Hematopoietic multipotent progenitor cell treated with erythropoietin and hydrocortisone succinate and interleukin-3 and kit ligand, for 15 days (in vitro differentiated cells): ENCODE results near the gene MLYCD.

Experiments
- DNase-seq: peaks from one replicate; pipeline ENCODE4 v3.0.0-alpha.2; 2015; ENCODE audit warnings: low spot score

MLYCD gene

GRCh38 chr16:83956336-83957289, 57.7 kb downstream of the MLYCD start:
- peak; percentile 71 for DNase-seq

GRCh38 chr16:83957296-83957855, 58.5 kb downstream of the MLYCD start:
- no peak for DNase-seq

DNA sequence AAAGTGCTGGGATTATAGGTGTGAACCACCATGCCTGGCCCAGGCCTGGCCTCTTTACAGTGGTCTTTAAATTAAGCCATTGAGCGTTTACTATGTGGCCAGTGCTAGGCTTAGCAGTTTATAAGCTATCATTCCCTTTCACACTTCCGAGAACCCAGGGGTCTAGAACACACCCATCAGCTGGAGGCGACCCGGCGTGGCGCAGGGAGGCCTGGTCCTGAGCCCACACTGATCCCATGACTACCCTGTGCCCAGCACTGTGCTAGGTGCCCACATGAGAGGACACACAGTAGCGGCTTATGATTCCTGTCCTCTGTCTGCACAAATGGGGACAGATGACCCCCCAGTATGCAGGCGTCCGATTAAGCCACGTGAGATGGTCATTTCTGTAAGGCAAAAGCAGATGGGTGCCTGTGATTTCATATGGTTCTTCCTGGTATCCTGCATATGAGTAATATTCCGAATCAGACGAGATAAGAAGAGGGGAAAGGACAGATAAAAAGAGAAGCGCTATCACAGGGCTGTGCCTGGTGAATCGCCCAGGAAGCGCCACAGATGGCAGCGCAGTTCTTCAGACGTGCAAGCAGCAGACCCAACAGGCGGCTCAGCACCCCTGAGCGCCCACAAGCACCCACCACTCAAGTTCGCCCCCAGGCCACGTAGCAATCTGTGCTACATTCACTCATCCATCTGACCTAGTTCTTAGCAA, 59.4 kb downstream of the MLYCD start:
- DNase-seq = no peak

- no peak for DNase-seq
These were observed 60.1 kb downstream of the MLYCD start for GRCh38 chr16:83958846-83959565.

GRCh38 chr16:83959656-83960434, 60.9 kb downstream of the MLYCD start:
- DNase-seq = no peak

DNA sequence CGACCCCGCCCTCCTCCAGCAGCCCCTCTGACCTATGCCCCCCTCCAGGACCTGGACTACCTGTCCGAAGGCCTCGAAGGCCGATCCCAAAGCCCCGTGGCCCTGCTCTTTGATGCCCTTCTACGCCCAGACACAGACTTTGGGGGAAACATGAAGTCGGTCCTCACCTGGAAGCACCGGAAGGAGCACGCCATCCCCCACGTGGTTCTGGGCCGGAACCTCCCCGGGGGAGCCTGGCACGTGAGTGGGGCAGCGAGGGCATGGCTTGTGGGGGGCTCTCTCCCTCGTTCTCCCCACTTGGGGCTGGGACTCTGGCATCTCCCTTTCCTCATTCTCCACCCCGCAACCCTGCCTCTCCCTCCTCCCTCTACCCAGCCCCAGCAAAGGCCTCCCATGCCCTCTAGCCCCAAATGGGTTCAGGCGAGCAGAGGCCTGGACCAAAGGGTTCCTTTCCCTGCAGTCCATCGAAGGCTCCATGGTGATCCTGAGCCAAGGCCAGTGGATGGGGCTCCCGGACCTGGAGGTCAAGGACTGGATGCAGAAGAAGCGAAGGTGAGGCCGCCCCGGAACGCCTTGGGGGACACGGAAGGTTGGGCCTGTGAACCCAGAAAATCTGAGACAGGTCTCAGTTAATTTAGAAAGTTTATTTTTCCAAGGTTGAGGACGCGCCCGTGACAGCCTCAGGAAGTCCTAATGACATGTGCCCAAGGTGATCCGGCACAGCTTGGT, 61.8 kb downstream of the MLYCD start:
- DNase-seq = no peak

GRCh38 chr16:83961591-83961990, 62.7 kb downstream of the MLYCD start:
- DNase-seq = no peak

DNA sequence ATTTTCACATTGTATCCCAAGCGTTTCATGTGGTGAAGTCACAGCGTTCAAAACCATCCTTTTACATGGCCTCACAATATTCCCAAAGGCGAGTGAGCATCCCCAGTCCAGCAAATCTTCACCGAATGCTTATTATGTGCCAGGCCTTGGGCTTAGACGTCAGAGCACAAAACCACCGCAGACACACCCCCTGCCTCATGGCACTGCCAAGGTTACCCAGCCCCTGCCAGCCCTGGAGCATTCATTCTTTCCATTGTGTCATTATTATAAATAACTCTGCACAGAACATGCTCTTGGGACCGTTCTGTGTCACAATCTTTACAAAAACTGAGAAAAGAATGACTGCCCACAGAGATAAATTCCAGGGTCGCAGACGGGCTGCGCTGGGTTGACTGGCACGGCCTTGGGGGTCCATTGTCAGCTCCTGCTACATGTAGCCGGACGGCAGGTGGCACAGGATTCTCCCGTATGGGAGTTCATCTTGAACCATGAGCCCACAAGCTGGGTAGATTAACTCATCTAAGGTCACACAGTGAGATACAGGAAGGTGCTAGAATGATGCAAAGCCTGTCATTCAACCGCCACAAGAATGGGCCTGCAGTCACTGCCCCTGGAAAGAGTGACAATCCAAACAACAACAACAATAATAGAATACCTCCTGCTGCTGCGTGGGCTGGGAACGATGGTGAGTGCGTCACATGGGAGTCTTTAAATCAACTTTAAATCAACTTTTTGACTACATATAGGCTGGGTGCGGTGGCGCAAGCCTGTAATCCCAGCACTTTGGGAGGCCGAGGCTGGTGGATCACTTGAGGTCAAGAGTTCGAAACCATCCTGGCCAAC, 64.6 kb downstream of the MLYCD start:
- no peak for DNase-seq

GRCh38 chr16:83964684-83965443, 65.9 kb downstream of the MLYCD start:
- DNase-seq = no peak

GRCh38 chr16:83965444-83966152, 66.7 kb downstream of the MLYCD start:
- no peak for DNase-seq

DNA sequence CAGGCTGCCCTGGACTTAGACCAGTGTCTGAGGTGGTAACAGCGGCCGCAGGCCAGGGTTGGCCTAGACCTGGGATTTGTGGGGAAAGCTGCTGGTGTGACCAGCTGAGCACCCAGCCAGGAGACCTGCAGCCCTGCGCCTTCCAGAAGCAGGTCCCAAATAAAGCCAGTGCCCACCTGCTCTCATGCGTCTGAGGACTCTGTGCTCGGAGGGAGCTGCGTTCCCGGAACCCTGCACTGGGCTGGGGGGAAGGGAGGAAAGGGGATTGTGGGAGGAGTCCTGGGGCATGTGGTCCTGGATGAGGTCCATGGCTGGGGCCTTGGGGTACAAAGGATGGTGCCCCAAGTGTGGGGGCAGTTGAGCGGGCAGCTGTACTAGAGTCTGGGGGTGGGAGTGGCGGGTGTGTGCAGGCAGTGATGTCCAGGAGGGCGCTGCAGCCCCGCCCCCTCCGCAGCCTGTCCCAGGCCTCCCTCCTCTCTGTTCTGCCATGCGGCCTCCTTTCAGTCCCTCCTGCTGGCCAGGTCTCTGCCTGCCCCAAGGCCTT, 67.3 kb downstream of the MLYCD start:
- no peak for DNase-seq

- no peak for DNase-seq
These were observed 68.2 kb downstream of the MLYCD start for GRCh38 chr16:83967091-83967490.

GRCh38 chr16:83967838-83968305, 69.0 kb downstream of the MLYCD start, which contains the start of gene NECAB2:
Gene NECAB2, plus strand, starts transcription at chr16:83968244. Its CDS starts 405 bp downstream, at chr16:83968649.
- DNase-seq = peak; percentile 7

- DNase-seq = no peak
These were observed 69.5 kb downstream of the MLYCD start for GRCh38 chr16:83968306-83968851.

DNA sequence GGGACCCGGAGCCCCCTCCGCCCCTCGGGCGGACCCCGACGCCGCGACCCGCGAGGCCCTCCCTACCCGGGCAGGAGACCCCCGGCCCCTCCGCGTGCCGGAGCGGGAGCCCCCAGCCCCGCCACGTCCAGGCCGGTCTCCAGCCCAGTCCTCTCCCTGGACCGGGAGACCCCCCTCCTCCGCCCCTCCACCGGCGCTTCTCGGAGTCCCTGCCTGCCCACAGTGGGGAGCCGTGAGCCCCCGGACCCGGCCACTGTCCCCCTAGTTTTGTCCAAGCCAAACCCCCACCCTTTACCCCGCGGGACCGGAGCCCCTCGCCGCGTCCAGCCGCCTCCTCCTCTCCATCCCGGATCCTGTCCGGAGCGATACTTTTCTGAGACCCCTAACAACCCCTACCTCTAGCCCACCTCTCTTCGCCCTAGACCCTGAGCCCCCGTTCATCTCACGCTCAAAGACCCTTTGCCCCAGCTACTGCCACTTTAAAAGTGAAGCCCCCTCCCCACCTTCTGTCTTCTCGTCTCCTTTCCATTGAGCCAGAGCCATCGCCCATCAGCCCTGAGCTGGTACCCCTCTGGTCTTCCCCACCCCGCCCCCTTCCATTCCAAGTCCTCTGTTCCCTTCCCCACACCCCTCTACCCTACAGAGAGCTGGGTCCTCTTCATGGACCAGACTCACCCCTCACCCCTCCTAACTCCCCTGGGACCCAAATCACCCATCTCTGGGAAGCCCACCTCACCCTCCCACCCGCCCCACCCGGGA, 70.2 kb downstream of the MLYCD start:
- DNase-seq = no peak

GRCh38 chr16:83969771-83970429, 71.0 kb downstream of the MLYCD start:
- DNase-seq = no peak
